K562 (cell line): ENCODE data around the gene APC2. TPM values are rescaled to one million over a fixed set of nuclear protein-coding genes. Genes with fewer than 3 reads are reported as not detected.

Source experiments
- ELK3 ChIP-seq: fragments of 450-650 bp; formaldehyde crosslinking; IDR thresholded peaks from 2 replicates; pipeline ENCODE4 v1.4.0; 2020; ENCODE audit warnings: mild to moderate bottlenecking
- HCFC1 ChIP-seq: IDR thresholded peaks from 2 replicates; pipeline ENCODE4 v1.6.1; 2012; ENCODE audit warnings: low read depth, low read length, improper control_type of control experiment
- POLR2AphosphoS2 ChIP-seq: IDR thresholded peaks from 2 replicates; pipeline ENCODE4 v1.6.1; 2012; ENCODE audit warnings: low read length, improper control_type of control experiment
- POU5F1 ChIP-seq: fragments of 150-350 bp; IDR thresholded peaks from 2 replicates; pipeline ENCODE4 v1.6.1; 2014; ENCODE audit warnings: borderline replicate concordance, low read length, low read depth, mild to moderate bottlenecking; ENCODE audit not compliant: partially characterized antibody
- RERE ChIP-seq: sonication (generic); formaldehyde crosslinking; IDR thresholded peaks from 2 replicates; pipeline ENCODE4 v1.8.0; 2023; ENCODE audit warnings: missing genetic modification reagents, mild to moderate bottlenecking, borderline replicate concordance
- ZFP91 ChIP-seq: sonication (generic); formaldehyde crosslinking; IDR thresholded peaks from 2 replicates; pipeline ENCODE4 v1.8.0; 2022; ENCODE audit warnings: mild to moderate bottlenecking, missing genetic modification reagents
- polyA plus RNA-seq, 8 experiments: library from polyadenylated mRNA; depleted of rRNA in 4 of 8; stranded (reverse) in 5 of 8; unstranded in 3 of 8; fragments of >200 nt; fragmentation: Nextera tagmentation in 2 of 8; fragmentation: Illumina TruSeq in 1 of 8; extraction: Ambion mirVana in 2 of 8; extraction: Trizol in 1 of 8; gene quantifications; 2 replicates each; pipeline versions ENCODE4 v1.2.1 to v1.2.3, GENCODE V29; 2011 to 2014; ENCODE audit warnings: inconsistent platforms in 1 of 8, missing spikeins in 1 of 8
- total RNA-seq, 7 experiments: library from RNA; depleted of rRNA in 6 of 7; stranded (reverse); fragments of >200 nt in 6 of 7; fragmentation: Illumina TruSeq in 2 of 7; extraction: Trizol in 2 of 7; gene quantifications; 2 replicates each; pipeline versions ENCODE4 v1.2.1 to v1.2.3, GENCODE V29; 2011 to 2021; ENCODE audit warnings: low replicate concordance in 1 of 7

APC2 gene
- total and polyA plus RNA-seq, 9 of the 15 experiments (the other 6 are each of a cell fraction or from before 2014, with no cell fraction given), result 0.01 to 0.40 (median 0.05) TPM; not detected in 3

- TF ChIP-seq RERE (no peak), HCFC1 (no peak), ELK3 (CRISPR knock-in tag) (no peak), POU5F1 (no peak), POLR2AphosphoS2 (no peak), ZFP91 (no peak)
Observed at GRCh38 chr19:1472231-1473084, 22.5 kb downstream of the APC2 start (continued).
